ENCODE results near the gene SUSD6.
"Not testable (repeated sequence)": the region's sequence is repeated elsewhere in the genome, so short reads cannot be mapped to it uniquely, and the experiment has no call there.

The SUSD6 gene

GRCh38 chr14:69731919-69732598 lies 120.7 kb downstream of the SUSD6 start:
- not testable (repeated sequence) for H3K36me3 ChIP-seq (ENCODE audit: control insufficient read depth, insufficient read depth, low read length); H3K27ac ChIP-seq (ENCODE audit: low read depth, low read length); H3K9ac ChIP-seq (ENCODE audit: low read length); H3K4me1 ChIP-seq (ENCODE audit: control insufficient read depth, insufficient read depth, low read length); H3K27me3 ChIP-seq (ENCODE audit: control insufficient read depth, insufficient read depth, low read length); H3K4me3 ChIP-seq (ENCODE audit: low read length)

GRCh38 chr14:69736405-69736804 lies 125.0 kb downstream of the SUSD6 start:
- not testable (repeated sequence) for H3K27ac ChIP-seq (ENCODE audit: low read depth, low read length); H3K27me3 ChIP-seq (ENCODE audit: control insufficient read depth, insufficient read depth, low read length)

GRCh38 chr14:69741055-69741454 lies 129.7 kb downstream of the SUSD6 start:
- Histone ChIP-seq H3K27ac (ENCODE audit: low read depth, low read length) (no peak overlapping the region), H3K27me3 (ENCODE audit: control insufficient read depth, insufficient read depth, low read length) (no peaks in the 10 kb centered on the region), H3K4me1 (ENCODE audit: control insufficient read depth, insufficient read depth, low read length) (no peaks in the 10 kb centered on the region), H3K36me3 (ENCODE audit: control insufficient read depth, insufficient read depth, low read length) (no peaks in the 10 kb centered on the region), H3K9ac (ENCODE audit: low read length) (no peak overlapping the region), H3K4me3 (ENCODE audit: low read length) (no peak overlapping the region)

More at GRCh38 chr14:69736405-69736804, 125.0 kb downstream of the SUSD6 start:
- H3K36me3 ChIP-seq (ENCODE audit: control insufficient read depth, insufficient read depth, low read length); H3K4me1 ChIP-seq (ENCODE audit: control insufficient read depth, insufficient read depth, low read length); H3K4me3 ChIP-seq (ENCODE audit: low read length); H3K9ac ChIP-seq (ENCODE audit: low read length): not testable (repeated sequence)

GRCh38 chr14:69749956-69750355 lies 138.6 kb downstream of the SUSD6 start:
- Histone ChIP-seq H3K27me3 (ENCODE audit: control insufficient read depth, insufficient read depth, low read length) (no peaks in the 10 kb centered on the region), H3K9ac (ENCODE audit: low read length) (no peak overlapping the region), H3K27ac (ENCODE audit: low read depth, low read length) (no peak overlapping the region), H3K4me3 (ENCODE audit: low read length) (no peak overlapping the region), H3K4me1 (ENCODE audit: control insufficient read depth, insufficient read depth, low read length) (no peaks in the 10 kb centered on the region), H3K36me3 (ENCODE audit: control insufficient read depth, insufficient read depth, low read length) (no peaks in the 10 kb centered on the region)

GRCh38 chr14:69750495-69750894 lies 139.1 kb downstream of the SUSD6 start:
- no peaks in the 10 kb centered on the region for H3K36me3 ChIP-seq (ENCODE audit: control insufficient read depth, insufficient read depth, low read length)
- no peak overlapping the region for H3K9ac ChIP-seq (ENCODE audit: low read length)
- H3K27me3 ChIP-seq (ENCODE audit: control insufficient read depth, insufficient read depth, low read length): no peaks in the 10 kb centered on the region
- no peaks in the 10 kb centered on the region for H3K4me1 ChIP-seq (ENCODE audit: control insufficient read depth, insufficient read depth, low read length)
- H3K27ac ChIP-seq (ENCODE audit: low read depth, low read length): no peak overlapping the region
- H3K4me3 ChIP-seq (ENCODE audit: low read length): no peak overlapping the region

GRCh38 chr14:69752773-69753172 lies 141.4 kb downstream of the SUSD6 start:
- no peaks in the 10 kb centered on the region for H3K27me3 ChIP-seq (ENCODE audit: control insufficient read depth, insufficient read depth, low read length)
- H3K4me1 ChIP-seq (ENCODE audit: control insufficient read depth, insufficient read depth, low read length): no peaks in the 10 kb centered on the region
- no peaks in the 10 kb centered on the region for H3K36me3 ChIP-seq (ENCODE audit: control insufficient read depth, insufficient read depth, low read length)
- no peak overlapping the region for H3K4me3 ChIP-seq (ENCODE audit: low read length)
- no peak overlapping the region for H3K27ac ChIP-seq (ENCODE audit: low read depth, low read length)
- no peak overlapping the region for H3K9ac ChIP-seq (ENCODE audit: low read length)

GRCh38 chr14:69753860-69754259 lies 142.5 kb downstream of the SUSD6 start:
- no peak overlapping the region for H3K9ac ChIP-seq (ENCODE audit: low read length)
- H3K4me3 ChIP-seq (ENCODE audit: low read length): no peak overlapping the region
- no peaks in the 10 kb centered on the region for H3K36me3 ChIP-seq (ENCODE audit: control insufficient read depth, insufficient read depth, low read length)
- no peak overlapping the region for H3K27ac ChIP-seq (ENCODE audit: low read depth, low read length)
- H3K4me1 ChIP-seq (ENCODE audit: control insufficient read depth, insufficient read depth, low read length): no peaks in the 10 kb centered on the region
- no peaks in the 10 kb centered on the region for H3K27me3 ChIP-seq (ENCODE audit: control insufficient read depth, insufficient read depth, low read length)

- Histone ChIP-seq H3K36me3 (ENCODE audit: control insufficient read depth, insufficient read depth, low read length) (no peaks in the 10 kb centered on the region), H3K27me3 (ENCODE audit: control insufficient read depth, insufficient read depth, low read length) (no peaks in the 10 kb centered on the region), H3K9ac (ENCODE audit: low read length) (no peak overlapping the region), H3K27ac (ENCODE audit: low read depth, low read length) (no peak overlapping the region), H3K4me1 (ENCODE audit: control insufficient read depth, insufficient read depth, low read length) (no peaks in the 10 kb centered on the region), H3K4me3 (ENCODE audit: low read length) (no peak overlapping the region)
These were observed 143.1 kb downstream of the SUSD6 start for GRCh38 chr14:69754487-69754886.

- H3K4me3 ChIP-seq (ENCODE audit: low read length): no peak overlapping the region
- no peak overlapping the region for H3K9ac ChIP-seq (ENCODE audit: low read length)
These were observed 143.9 kb downstream of the SUSD6 start for GRCh38 chr14:69755296-69755695.

GRCh38 chr14:69755784-69756183 lies 144.4 kb downstream of the SUSD6 start:
- Histone ChIP-seq H3K36me3 (ENCODE audit: control insufficient read depth, insufficient read depth, low read length) (no peaks in the 10 kb centered on the region), H3K9ac (ENCODE audit: low read length) (no peak overlapping the region), H3K4me3 (ENCODE audit: low read length) (no peak overlapping the region), H3K27me3 (ENCODE audit: control insufficient read depth, insufficient read depth, low read length) (no peaks in the 10 kb centered on the region), H3K27ac (ENCODE audit: low read depth, low read length) (no peak overlapping the region), H3K4me1 (ENCODE audit: control insufficient read depth, insufficient read depth, low read length) (no peaks in the 10 kb centered on the region)

More at GRCh38 chr14:69755296-69755695, 143.9 kb downstream of the SUSD6 start:
- Histone ChIP-seq H3K36me3 (ENCODE audit: control insufficient read depth, insufficient read depth, low read length) (no peaks in the 10 kb centered on the region), H3K27ac (ENCODE audit: low read depth, low read length) (no peak overlapping the region), H3K27me3 (ENCODE audit: control insufficient read depth, insufficient read depth, low read length) (no peaks in the 10 kb centered on the region), H3K4me1 (ENCODE audit: control insufficient read depth, insufficient read depth, low read length) (no peaks in the 10 kb centered on the region)

GRCh38 chr14:69756298-69756697 lies 144.9 kb downstream of the SUSD6 start:
- Histone ChIP-seq H3K36me3 (ENCODE audit: control insufficient read depth, insufficient read depth, low read length) (no peaks in the 10 kb centered on the region), H3K9ac (ENCODE audit: low read length) (no peak overlapping the region), H3K27me3 (ENCODE audit: control insufficient read depth, insufficient read depth, low read length) (no peaks in the 10 kb centered on the region), H3K4me3 (ENCODE audit: low read length) (no peak overlapping the region), H3K4me1 (ENCODE audit: control insufficient read depth, insufficient read depth, low read length) (no peaks in the 10 kb centered on the region), H3K27ac (ENCODE audit: low read depth, low read length) (no peak overlapping the region)

GRCh38 chr14:69760810-69761209 lies 149.4 kb downstream of the SUSD6 start:
- Histone ChIP-seq H3K36me3 (ENCODE audit: control insufficient read depth, insufficient read depth, low read length) (no peaks in the 10 kb centered on the region), H3K4me3 (ENCODE audit: low read length) (no peak overlapping the region), H3K27ac (ENCODE audit: low read depth, low read length) (no peak overlapping the region)

GRCh38 chr14:69763761-69764510 lies 152.5 kb downstream of the SUSD6 start:
- Histone ChIP-seq H3K27ac (ENCODE audit: low read depth, low read length) (no peak overlapping the region), H3K4me3 (ENCODE audit: low read length) (no peak overlapping the region), H3K36me3 (ENCODE audit: control insufficient read depth, insufficient read depth, low read length) (peaks cover 12% of the 10 kb centered on the region), H3K27me3 (ENCODE audit: control insufficient read depth, insufficient read depth, low read length) (no peaks in the 10 kb centered on the region), H3K9ac (ENCODE audit: low read length) (no peak overlapping the region), H3K4me1 (ENCODE audit: control insufficient read depth, insufficient read depth, low read length) (peaks cover 12% of the 10 kb centered on the region)

More at GRCh38 chr14:69760810-69761209, 149.4 kb downstream of the SUSD6 start:
- Histone ChIP-seq H3K27me3 (ENCODE audit: control insufficient read depth, insufficient read depth, low read length) (no peaks in the 10 kb centered on the region), H3K9ac (ENCODE audit: low read length) (no peak overlapping the region), H3K4me1 (ENCODE audit: control insufficient read depth, insufficient read depth, low read length) (no peaks in the 10 kb centered on the region)
